GM19467 (cell line): ENCODE data around the gene SLC25A45.
"Not testable (repeated sequence)": the region's sequence is repeated elsewhere in the genome, so short reads cannot be mapped to it uniquely, and the experiment has no call there.

Experiments
- ATAC-seq: cut with Tn5 transposase; IDR thresholded peaks from one replicate; pipeline ENCODE4 v1.9.1; 2021; ENCODE audit warnings: mild to moderate bottlenecking, moderate library complexity; ENCODE audit not compliant: unreplicated experiment

The SLC25A45 gene

GRCh38 chr11:65363770-65364169, 18.7 kb downstream of the SLC25A45 start:
- no peak for ATAC-seq

GRCh38 chr11:65362966-65363365, 19.5 kb downstream of the SLC25A45 start:
- no peak for ATAC-seq

- no peak for ATAC-seq
Observed at GRCh38 chr11:65362320-65362931, 20.0 kb downstream of the SLC25A45 start.

- ATAC-seq, result no peak
Observed at GRCh38 chr11:65357856-65358356, 24.5 kb downstream of the SLC25A45 start.

GRCh38 chr11:65356394-65356972, 26.0 kb downstream of the SLC25A45 start:
- ATAC-seq, result no peak

GRCh38 chr11:65355776-65356393, 26.6 kb downstream of the SLC25A45 start:
- ATAC-seq, result no peak

- peak; percentile 19 for ATAC-seq
Observed at GRCh38 chr11:65355013-65355775, 27.3 kb downstream of the SLC25A45 start.

GRCh38 chr11:65354265-65355012, 28.0 kb downstream of the SLC25A45 start, which contains the start of gene TIGD3:
Gene TIGD3, plus strand, starts transcription at chr11:65354751. Its CDS starts 1,058 bp downstream, at chr11:65355809.
- ATAC-seq, result peak; percentile 76

- ATAC-seq, result no peak
Observed at GRCh38 chr11:65353900-65354264, 28.6 kb downstream of the SLC25A45 start.

GRCh38 chr11:65353376-65353775, 29.1 kb downstream of the SLC25A45 start:
- no peak for ATAC-seq

GRCh38 chr11:65352783-65353182, 29.7 kb downstream of the SLC25A45 start:
- no peak for ATAC-seq

GRCh38 chr11:65351511-65351910, 30.9 kb downstream of the SLC25A45 start:
- ATAC-seq, result no peak

GRCh38 chr11:65341856-65342255, 40.6 kb downstream of the SLC25A45 start:
- no peak for ATAC-seq

GRCh38 chr11:65340226-65340625, 42.2 kb downstream of the SLC25A45 start:
- ATAC-seq, result no peak

GRCh38 chr11:65338676-65339075, 43.8 kb downstream of the SLC25A45 start:
- no peak for ATAC-seq

- ATAC-seq, result no peak
Observed at GRCh38 chr11:65334696-65335295, 47.6 kb downstream of the SLC25A45 start.

- not testable (repeated sequence) for ATAC-seq
Observed at GRCh38 chr11:65332591-65332990, 49.9 kb downstream of the SLC25A45 start.

GRCh38 chr11:65330544-65330943, 51.9 kb downstream of the SLC25A45 start:
- ATAC-seq, result no peak

GRCh38 chr11:65329944-65330403, 52.5 kb downstream of the SLC25A45 start:
- ATAC-seq, result no peak

GRCh38 chr11:65329478-65329877, 53.0 kb downstream of the SLC25A45 start:
- no peak for ATAC-seq
